NCI-H1105 (cell line): Measurements from ENCODE around the gene KCP.

Experiments used
- DNase-seq: peaks from one replicate; lab custom pipeline; 2025; lab: John Stamatoyannopoulos, UW

KCP gene

GRCh38 chr7:128840326-128841170 lies 70.0 kb downstream of the KCP start:
- DNase-seq = no peak

GRCh38 chr7:128839751-128840177 lies 70.7 kb downstream of the KCP start:
- no peak for DNase-seq

GRCh38 chr7:128838981-128839731 lies 71.4 kb downstream of the KCP start:
- no peak for DNase-seq

GRCh38 chr7:128838109-128838779 lies 72.3 kb downstream of the KCP start:
- DNase-seq = no peak

- no peak for DNase-seq
These were observed 73.0 kb downstream of the KCP start for GRCh38 chr7:128837521-128837921.

- no peak for DNase-seq
These were observed 73.7 kb downstream of the KCP start for GRCh38 chr7:128836729-128837348.

GRCh38 chr7:128835790-128836641 lies 74.5 kb downstream of the KCP start:
- DNase-seq = no peak

- no peak for DNase-seq
These were observed 75.2 kb downstream of the KCP start for GRCh38 chr7:128835231-128835751.

GRCh38 chr7:128833946-128834325 lies 76.6 kb downstream of the KCP start:
- DNase-seq = no peak

- no peak for DNase-seq
These were observed 77.2 kb downstream of the KCP start for GRCh38 chr7:128833148-128833945.

GRCh38 chr7:128832880-128833147 lies 77.7 kb downstream of the KCP start:
- DNase-seq = no peak

- DNase-seq = no peak
These were observed 78.3 kb downstream of the KCP start for GRCh38 chr7:128831994-128832879.

GRCh38 chr7:128831178-128831993 lies 79.1 kb downstream of the KCP start:
- no peak for DNase-seq

GRCh38 chr7:128830231-128831177 lies 80.0 kb downstream of the KCP start, which contains the start of gene FLNC:
FLNC (plus strand) TSS chr7:128830406; CDS start chr7:128830638, 232 bp downstream.
- DNase-seq = peak; percentile 9

- DNase-seq = no peak
These were observed 80.9 kb downstream of the KCP start for GRCh38 chr7:128829391-128830166.

GRCh38 chr7:128827971-128828711 lies 82.4 kb downstream of the KCP start:
- DNase-seq = no peak
